ENCODE measurements around the gene TPX2. TPM values are rescaled to one million over a fixed set of nuclear protein-coding genes. Genes with fewer than 3 reads are reported as not detected.

TPX2 gene
- total and polyA plus RNA-seq, 2 donors (not counting 1 experiment from before 2014, with no cell fraction given): 0.30 to 0.31 TPM

GRCh38 chr20:31706607-31707257 lies 32.4 kb upstream of the TPX2 start:
- Histone ChIP-seq H3K36me3 (replicated peaks in 1 of 2; ENCODE audit: control extremely low read depth in 1 of 2, control insufficient read depth in 1 of 2, extremely low read depth in 1 of 2, insufficient read depth in 2 of 2, low read length in 1 of 2) (peaks cover 3 to 36% of the 10 kb centered on the region in 2 experiments), H2AFZ (ENCODE audit: insufficient read depth, low read depth, low read length, poor library complexity, severe bottlenecking) (no peak overlapping the region), H3K79me2 (ENCODE audit: control insufficient read depth, insufficient read depth, low read length) (peaks cover 53% of the 10 kb centered on the region), H3K27ac (ENCODE audit: low read length in 2 of 2) (no peak overlapping the region), H3K4me1 (ENCODE audit: control insufficient read depth in 2 of 2, insufficient read depth in 2 of 2, low read length in 2 of 2) (peaks cover 0 to 12% of the 10 kb centered on the region in 2 donors), H3K4me2 (replicated peaks; ENCODE audit: low read depth, low read length, poor library complexity, severe bottlenecking) (no peak overlapping the region), H3K4me3 (ENCODE audit: control extremely low read depth in 1 of 5, extremely low read depth in 1 of 5, insufficient read depth in 1 of 5, low read depth in 2 of 5, low read length in 4 of 5) (no peak overlapping the region), H3K9me3 (ENCODE audit: control extremely low read depth in 1 of 3, control insufficient read depth in 2 of 3, insufficient read depth in 1 of 3, low read length in 2 of 3) (no peaks in the 10 kb centered on the region), H3K9ac (ENCODE audit: low read length) (no peak overlapping the region), H4K20me1 (ENCODE audit: control insufficient read depth, insufficient read depth, low read length, poor library complexity, severe bottlenecking) (no peaks in the 10 kb centered on the region), H3K27me3 (replicated peaks in 1 of 4; ENCODE audit: control extremely low read depth in 1 of 4, control insufficient read depth in 3 of 4, insufficient read depth in 4 of 4, low read length in 3 of 4) (no peaks in the 10 kb centered on the region)
- Mint-ChIP-seq H3K9me3 (ENCODE audit: insufficient read depth) (no peaks in the 10 kb centered on the region), H3K4me1 (peaks cover 22% of the 10 kb centered on the region), H3K27me3 (no peaks in the 10 kb centered on the region), H3K27ac (no peak overlapping the region), H3K4me3 (no peak overlapping the region)
- ATAC-seq (ENCODE audit: low read depth) (no peak), DNase-seq (no peak)
- CTCF ChIA-PET: interaction anchor here (1.1 kb wide), 1 partner anchor 146 kb away, joined by 3 read pairs; no protein-coding TSS in a partner anchor
- POLR2A ChIA-PET: interaction anchor here (0.7 kb wide), 1 partner anchor 24 kb away, joined by 5 read pairs; no protein-coding TSS in a partner anchor
- 100% methylated on average over 1 of the region's 2 CpGs for WGBS (ENCODE audit: insufficient coverage)
- TF ChIP-seq EZH2 (IDR thresholded peaks at IDR 0.05; ENCODE audit: borderline replicate concordance, insufficient read depth, low read depth, low read length, poor library complexity, severe bottlenecking): no peak
- TF ChIP-seq CTCF (IDR thresholded peaks at IDR 0.05): no peak
- intact Hi-C loops (cut with micrococcal nuclease): no loop called here

GRCh38 chr20:31707258-31707615 lies 31.9 kb upstream of the TPX2 start:
- Histone ChIP-seq H3K9me3 (ENCODE audit: control extremely low read depth in 1 of 3, control insufficient read depth in 2 of 3, insufficient read depth in 1 of 3, low read length in 2 of 3) (no peaks in the 10 kb centered on the region), H3K4me2 (replicated peaks; ENCODE audit: low read depth, low read length, poor library complexity, severe bottlenecking) (no peak overlapping the region), H3K4me1 (ENCODE audit: control insufficient read depth in 2 of 2, insufficient read depth in 2 of 2, low read length in 2 of 2) (peaks cover 0 to 12% of the 10 kb centered on the region in 2 donors), H3K9ac (ENCODE audit: low read length) (no peak overlapping the region), H3K27me3 (replicated peaks in 1 of 4; ENCODE audit: control extremely low read depth in 1 of 4, control insufficient read depth in 3 of 4, insufficient read depth in 4 of 4, low read length in 3 of 4) (no peaks in the 10 kb centered on the region), H2AFZ (ENCODE audit: insufficient read depth, low read depth, low read length, poor library complexity, severe bottlenecking) (no peak overlapping the region), H3K36me3 (replicated peaks in 1 of 2; ENCODE audit: control extremely low read depth in 1 of 2, control insufficient read depth in 1 of 2, extremely low read depth in 1 of 2, insufficient read depth in 2 of 2, low read length in 1 of 2) (peaks cover 3 to 34% of the 10 kb centered on the region in 2 experiments), H3K79me2 (ENCODE audit: control insufficient read depth, insufficient read depth, low read length) (peaks cover 57% of the 10 kb centered on the region), H3K4me3 (ENCODE audit: control extremely low read depth in 1 of 5, extremely low read depth in 1 of 5, insufficient read depth in 1 of 5, low read depth in 2 of 5, low read length in 4 of 5) (no peak overlapping the region), H3K27ac (ENCODE audit: low read length in 2 of 2) (no peak overlapping the region), H4K20me1 (ENCODE audit: control insufficient read depth, insufficient read depth, low read length, poor library complexity, severe bottlenecking) (no peaks in the 10 kb centered on the region)
- peaks cover 18% of the 10 kb centered on the region for H3K4me1 Mint-ChIP-seq
- no peak overlapping the region for H3K4me3 Mint-ChIP-seq
- TF ChIP-seq EZH2 (IDR thresholded peaks at IDR 0.05; ENCODE audit: borderline replicate concordance, insufficient read depth, low read depth, low read length, poor library complexity, severe bottlenecking) (no peak), CTCF (IDR thresholded peaks at IDR 0.05) (no peak)
- no peak overlapping the region for H3K27ac Mint-ChIP-seq
- ChIA-PET CTCF (interaction anchor here (1.1 kb wide), 1 partner anchor 147 kb away, joined by 3 read pairs; no protein-coding TSS in a partner anchor), POLR2A (interaction anchor here (0.7 kb wide), 1 partner anchor 25 kb away, joined by 5 read pairs; no protein-coding TSS in a partner anchor)
- DNase-seq (no peak), ATAC-seq (ENCODE audit: low read depth) (no peak)
- no peaks in the 10 kb centered on the region for H3K9me3 Mint-ChIP-seq (ENCODE audit: insufficient read depth)
- WGBS (ENCODE audit: insufficient coverage): 100% methylated on average over 3 of the region's 5 CpGs
- intact Hi-C loops (cut with micrococcal nuclease): no loop called here
- H3K27me3 Mint-ChIP-seq: no peaks in the 10 kb centered on the region

Measured in B cell (primary cell).